B cell (primary cell): ENCODE data around the gene OR51G1. TPM values are rescaled to one million over a fixed set of nuclear protein-coding genes. Genes with fewer than 3 reads are reported as not detected.

Source experiments
- ATAC-seq: fragments of 200-7000 bp; cut with Tn5 transposase; one replicate; pipeline ENCODE4 v1.10.0; 2021; ENCODE audit warnings: low read depth, mild to moderate bottlenecking, moderate number of reproducible peaks, moderate library complexity
- CTCF ChIA-PET: fragments of 350-600 bp; sonication (Branson Sonifier 250); formaldehyde crosslinking; loops from one replicate; lab custom pipeline; 2021; ENCODE audit warnings: antibody characterized with exemption, inconsistent platforms; lab: Charles Lee
- POLR2A ChIA-PET: fragments of 350-600 bp; sonication (Branson Sonifier 250); formaldehyde crosslinking; loops from one replicate; lab custom pipeline; 2021; ENCODE audit warnings: antibody characterized with exemption; lab: Charles Lee
- DNase-seq: peaks from one replicate; pipeline ENCODE4 v3.0.0; 2013
- H2AFZ ChIP-seq: 2 replicates; pipeline ENCODE4 v1.6.1; 2012; ENCODE audit warnings: mild to moderate bottlenecking, low read depth, low read length; ENCODE audit not compliant: insufficient read depth, poor library complexity, severe bottlenecking
- H3K27ac ChIP-seq, 2 donors: 1 replicate in 1 of 2; 2 replicates in 1 of 2; pipeline ENCODE4 v1.5.1; 2012 to 2013; ENCODE audit warnings: low read length in 2 of 2, mild to moderate bottlenecking in 2 of 2, moderate library complexity in 1 of 2
- H3K27me3 ChIP-seq, 4 experiments: fragments of 200-600 bp in 1 of 4; sonication (generic) in 1 of 4; replicated peaks in 1 of 4; 1 replicate in 2 of 4; 2 replicates in 2 of 4; pipeline versions ENCODE4 v1.6.1 to v1.7.0; 2013 to 2016; ENCODE audit warnings: low read length in 3 of 4, mild to moderate bottlenecking in 2 of 4, mixed read lengths in 1 of 4, moderate library complexity in 1 of 4; ENCODE audit not compliant: insufficient read depth in 4 of 4, control insufficient read depth in 3 of 4; ENCODE audit errors: control extremely low read depth in 1 of 4
- H3K36me3 ChIP-seq, 2 experiments: replicated peaks in 1 of 2; 1 replicate in 1 of 2; 2 replicates in 1 of 2; pipeline versions ENCODE4 v1.6.1 to v1.7.1; 2013; ENCODE audit warnings: low read length in 1 of 2; ENCODE audit not compliant: insufficient read depth in 2 of 2, control insufficient read depth in 1 of 2; ENCODE audit errors: control extremely low read depth in 1 of 2, extremely low read depth in 1 of 2
- H3K4me1 ChIP-seq, 2 donors: fragments of 200-600 bp in 1 of 2; sonication (generic) in 1 of 2; 1 replicate in 1 of 2; 2 replicates in 1 of 2; pipeline versions ENCODE4 v1.5.1 to v1.6.1; 2013 to 2017; ENCODE audit warnings: low read length in 2 of 2; ENCODE audit not compliant: control insufficient read depth in 2 of 2, insufficient read depth in 2 of 2
- H3K4me2 ChIP-seq: replicated peaks from 2 replicates; pipeline ENCODE3; 2012; ENCODE audit warnings: mild to moderate bottlenecking, low read depth, low read length; ENCODE audit not compliant: poor library complexity, severe bottlenecking
- H3K4me3 ChIP-seq, 5 experiments: fragments of 200-600 bp in 1 of 5; sonication (generic) in 1 of 5; 1 replicate in 3 of 5; 2 replicates in 2 of 5; pipeline versions ENCODE4 v1.5.1 to v1.7.0; 2011 to 2016; ENCODE audit warnings: low read length in 4 of 5, mild to moderate bottlenecking in 4 of 5, low read depth in 2 of 5, control low read depth in 1 of 5, moderate library complexity in 1 of 5; ENCODE audit not compliant: insufficient read depth in 1 of 5; ENCODE audit errors: control extremely low read depth in 1 of 5, extremely low read depth in 1 of 5
- H3K79me2 ChIP-seq: fragments of 200-600 bp; sonication (generic); one replicate; pipeline ENCODE4 v1.6.0; 2016; ENCODE audit warnings: low read length; ENCODE audit not compliant: control insufficient read depth, insufficient read depth
- H3K9ac ChIP-seq: fragments of 200-600 bp; sonication (generic); 2 replicates; pipeline ENCODE4 v1.6.1; 2017; ENCODE audit warnings: mild to moderate bottlenecking, low read length, moderate library complexity
- H3K9me3 ChIP-seq, 3 donors: one replicate each; pipeline versions ENCODE4 v1.6.1 to v1.7.1; 2013; ENCODE audit warnings: low read length in 2 of 3; ENCODE audit not compliant: control insufficient read depth in 2 of 3, insufficient read depth in 1 of 3; ENCODE audit errors: control extremely low read depth in 1 of 3
- H4K20me1 ChIP-seq: 2 replicates; pipeline ENCODE4 v1.6.0; 2012; ENCODE audit warnings: mild to moderate bottlenecking, low read length; ENCODE audit not compliant: insufficient read depth, control insufficient read depth, poor library complexity, severe bottlenecking
- H3K27ac Mint-ChIP-seq: one replicate; pipeline ENCODE4 v1.8.0; 2021; ENCODE audit warnings: mixed read lengths
- H3K27me3 Mint-ChIP-seq: one replicate; pipeline ENCODE4 v1.8.0; 2021; ENCODE audit warnings: mixed read lengths
- H3K4me1 Mint-ChIP-seq: one replicate; pipeline ENCODE4 v1.8.0; 2021; ENCODE audit warnings: mixed read lengths
- H3K4me3 Mint-ChIP-seq: one replicate; pipeline ENCODE4 v1.8.0; 2021; ENCODE audit warnings: mixed read lengths
- H3K9me3 Mint-ChIP-seq: one replicate; pipeline ENCODE4 v1.8.0; 2022; ENCODE audit warnings: mixed read lengths; ENCODE audit not compliant: insufficient read depth
- CTCF ChIP-seq: fragments of 200-600 bp; IDR thresholded peaks from one replicate; pipeline ENCODE4 v1.8.0; 2022; ENCODE audit warnings: antibody characterized with exemption, mild to moderate bottlenecking
- EZH2 ChIP-seq: IDR thresholded peaks from 2 replicates; pipeline ENCODE4 v1.6.1; 2012; ENCODE audit warnings: borderline replicate concordance, low read depth, mild to moderate bottlenecking, moderate library complexity, low read length; ENCODE audit not compliant: insufficient read depth, poor library complexity, severe bottlenecking
- WGBS: methylation state at CpG from one replicate; pipeline ENCODE4 v1.1.5; 2013; ENCODE audit warnings: missing lambda C conversion rate; ENCODE audit not compliant: insufficient coverage; 5-methylcytosine and 5-hydroxymethylcytosine counted together
- intact Hi-C: fragments of 100-400 bp; cut with micrococcal nuclease; formaldehyde crosslinking; loops from one replicate; pipeline ENCODE4 v1.10.0; 2022
- polyA plus RNA-seq: library from polyadenylated mRNA; depleted of rRNA; stranded (reverse); fragments of >200 nt; gene quantifications from 2 replicates; pipeline ENCODE4 v1.2.3, GENCODE V29; 2012
- total RNA-seq, 2 donors: library from RNA; stranded (reverse); fragments of 120-200 nt in 1 of 2; gene quantifications; 1 replicate in 1 of 2; 2 replicates in 1 of 2; pipeline versions ENCODE4 v1.2.3 to v1.2.4, GENCODE V29; 2013 to 2022

Gene OR51G1
- total and polyA plus RNA-seq, 2 donors (not counting 1 experiment from before 2014, with no cell fraction given), result not detected

GRCh38 chr11:4890279-4890678, 33.9 kb downstream of the OR51G1 start:
- CTCF ChIA-PET, result no interaction called here

GRCh38 chr11:4887591-4887990, 36.5 kb downstream of the OR51G1 start:
- Histone ChIP-seq H3K27me3 (no peaks in the 10 kb centered on the region), H3K27ac (no peak overlapping the region), H3K4me2 (no peak overlapping the region), H3K9ac (no peak overlapping the region), H4K20me1 (no peaks in the 10 kb centered on the region), H2AFZ (no peak overlapping the region), H3K4me3 (no peak overlapping the region), H3K4me1 (no peaks in the 10 kb centered on the region), H3K36me3 (no peaks in the 10 kb centered on the region), H3K9me3 (no peaks in the 10 kb centered on the region), H3K79me2 (no peaks in the 10 kb centered on the region)
- Mint-ChIP-seq H3K27ac (no peak overlapping the region), H3K4me3 (no peak overlapping the region), H3K4me1 (no peaks in the 10 kb centered on the region), H3K9me3 (no peaks in the 10 kb centered on the region), H3K27me3 (peaks cover 10% of the 10 kb centered on the region)
- intact Hi-C loops, result no loop called here
- TF ChIP-seq EZH2, result no peak
- TF ChIP-seq CTCF, result no peak
- no CpG with 5 or more reads among the region's 1 CpG for WGBS
- ChIA-PET POLR2A (no interaction called here), CTCF (no interaction called here)
- DNase-seq (no peak), ATAC-seq (no peak)

More at GRCh38 chr11:4890279-4890678, 33.9 kb downstream of the OR51G1 start:
- no peak for DNase-seq
- Mint-ChIP-seq H3K27me3 (peaks cover 9% of the 10 kb centered on the region), H3K4me1 (no peaks in the 10 kb centered on the region), H3K9me3 (no peaks in the 10 kb centered on the region), H3K27ac (no peak overlapping the region), H3K4me3 (no peak overlapping the region)
- H3K9ac ChIP-seq, result no peak overlapping the region
- H3K4me2 ChIP-seq, result no peak overlapping the region
- H2AFZ ChIP-seq, result no peak overlapping the region
- H3K9me3 ChIP-seq, result no peaks in the 10 kb centered on the region
- no peaks in the 10 kb centered on the region for H3K4me1 ChIP-seq
- no peaks in the 10 kb centered on the region for H4K20me1 ChIP-seq
- peaks cover 0 to 2% (median 0%) of the 10 kb centered on the region in 4 experiments for H3K27me3 ChIP-seq
- POLR2A ChIA-PET, result no interaction called here
- 93% methylated on average over 2 of the region's 2 CpGs for WGBS
- no peak for ATAC-seq
- no peak overlapping the region for H3K4me3 ChIP-seq
- H3K79me2 ChIP-seq, result no peaks in the 10 kb centered on the region
- no peak for TF ChIP-seq CTCF
- no peak for TF ChIP-seq EZH2
- intact Hi-C loops, result no loop called here
- no peaks in the 10 kb centered on the region for H3K36me3 ChIP-seq
- H3K27ac ChIP-seq, result no peak overlapping the region
